ENCODE results near the gene PLD3. TPM values are rescaled to one million over a fixed set of nuclear protein-coding genes. Genes with fewer than 3 reads are reported as not detected.

The PLD3 gene, protein sequence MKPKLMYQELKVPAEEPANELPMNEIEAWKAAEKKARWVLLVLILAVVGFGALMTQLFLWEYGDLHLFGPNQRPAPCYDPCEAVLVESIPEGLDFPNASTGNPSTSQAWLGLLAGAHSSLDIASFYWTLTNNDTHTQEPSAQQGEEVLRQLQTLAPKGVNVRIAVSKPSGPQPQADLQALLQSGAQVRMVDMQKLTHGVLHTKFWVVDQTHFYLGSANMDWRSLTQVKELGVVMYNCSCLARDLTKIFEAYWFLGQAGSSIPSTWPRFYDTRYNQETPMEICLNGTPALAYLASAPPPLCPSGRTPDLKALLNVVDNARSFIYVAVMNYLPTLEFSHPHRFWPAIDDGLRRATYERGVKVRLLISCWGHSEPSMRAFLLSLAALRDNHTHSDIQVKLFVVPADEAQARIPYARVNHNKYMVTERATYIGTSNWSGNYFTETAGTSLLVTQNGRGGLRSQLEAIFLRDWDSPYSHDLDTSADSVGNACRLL
- 159 and 203 TPM in 2 replicates for total RNA-seq

DNA sequence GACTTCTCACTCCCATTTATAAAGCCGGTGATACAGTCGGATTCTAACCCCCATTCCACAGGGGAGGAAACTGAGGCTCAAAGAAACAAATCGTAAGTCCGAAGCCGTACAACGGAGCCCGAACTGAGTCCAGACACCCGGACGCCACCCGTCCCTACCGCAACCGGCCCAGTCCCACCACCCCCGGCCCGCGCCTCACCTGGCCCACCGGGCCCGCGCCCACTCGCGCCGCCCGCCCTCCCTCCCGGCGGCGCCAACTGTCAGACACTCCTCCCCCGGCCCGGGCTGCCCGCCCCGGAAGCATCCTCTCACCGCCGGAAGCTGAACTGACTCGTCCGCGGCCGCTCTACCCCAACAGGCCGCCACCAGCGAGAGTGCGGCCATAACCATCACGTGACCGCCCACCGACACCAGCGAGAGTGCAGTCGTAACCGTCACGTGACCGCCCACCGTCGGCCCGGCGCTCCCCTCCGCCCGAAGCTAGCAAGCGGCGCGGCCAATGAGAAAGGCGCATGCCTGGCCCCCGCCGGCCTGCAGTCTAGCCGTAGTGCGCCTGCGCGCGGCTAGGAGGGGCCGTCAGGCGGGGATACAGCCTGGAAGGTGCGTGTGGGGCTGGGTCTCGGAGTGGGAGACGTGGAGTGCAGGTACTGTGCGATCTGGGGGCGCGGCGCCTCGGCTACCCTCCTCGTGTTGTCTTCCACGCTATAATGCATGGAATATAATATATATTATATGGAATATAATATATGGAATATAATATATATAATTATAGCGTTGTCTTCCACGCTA lies at the start of gene PLD3, which contains the start of gene C19orf47:
TSS of gene PLD3 (plus strand) at position 571 of the 789 bp plus-strand sequence. CDS start 17,789 bp downstream, outside the sequence.
TSS of gene C19orf47 (minus strand) at position 273 of the 789 bp plus-strand sequence. CDS start 6,540 bp downstream, outside the sequence.

DNA sequence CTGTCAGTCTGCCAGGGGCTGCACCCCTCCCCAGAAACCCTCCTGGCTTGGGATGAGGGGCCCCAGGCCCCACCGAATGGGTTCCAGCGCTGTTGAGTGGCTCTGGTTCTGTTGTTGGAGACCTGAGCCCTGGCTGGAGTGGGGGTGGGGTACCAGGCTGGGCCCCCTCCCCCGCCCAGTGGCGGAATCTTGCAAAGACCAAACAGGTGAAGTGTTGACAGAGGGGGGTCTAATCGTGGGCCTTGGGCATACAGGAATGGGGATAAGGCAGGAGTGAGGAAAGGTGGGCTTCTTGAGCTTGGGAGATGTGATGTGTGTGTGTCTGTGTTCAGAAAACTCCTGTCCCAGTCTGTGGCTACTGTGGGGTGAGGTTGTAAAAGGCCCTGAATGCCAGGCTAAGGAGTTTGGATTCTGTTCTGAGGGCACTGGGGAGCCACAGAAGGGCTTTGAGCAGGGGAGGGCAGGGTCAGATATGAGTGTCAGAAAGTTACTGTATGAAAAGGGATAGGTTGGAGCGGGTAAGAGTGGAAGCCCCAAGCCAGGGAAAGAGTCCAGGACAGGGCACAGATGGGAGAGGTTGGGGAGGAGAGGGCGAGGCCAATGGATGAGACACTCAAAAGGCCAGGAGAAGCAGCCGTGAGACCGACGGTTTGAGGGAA lies 41.7 kb downstream of the PLD3 start, which contains the start of gene HIPK4:
TSS of gene HIPK4 (minus strand) at position 98 of the 659 bp plus-strand sequence. CDS start 279 bp downstream, outside the sequence.

DNA sequence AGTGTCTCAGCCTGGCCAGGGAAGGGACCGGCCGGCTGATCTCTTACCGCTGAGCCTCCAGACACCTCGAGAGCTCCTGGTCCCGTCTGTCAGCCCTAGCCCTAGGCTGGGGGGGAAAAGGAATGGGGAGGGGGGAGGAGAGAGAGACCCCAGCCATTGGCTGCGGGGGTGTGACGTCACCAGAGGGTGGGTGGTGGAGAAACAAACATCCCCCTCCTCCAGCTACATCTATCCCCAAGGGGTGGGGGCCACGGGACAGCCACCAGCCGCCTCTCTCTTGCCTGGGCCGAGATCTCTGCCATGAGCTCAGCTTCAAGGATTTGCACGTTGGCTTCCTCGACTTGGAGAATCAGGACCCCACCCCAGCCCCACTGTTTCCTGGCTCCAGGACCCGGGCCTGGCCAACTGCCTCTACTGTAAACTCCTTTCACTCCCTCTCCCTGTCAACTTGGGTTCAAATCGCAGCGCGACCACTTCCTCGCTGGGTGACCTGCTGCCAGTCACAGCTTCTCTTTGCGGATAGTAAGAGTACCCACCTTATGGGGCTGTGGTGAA lies 64.9 kb downstream of the PLD3 start, which contains the start of gene PRX:
TSS of gene PRX (minus strand) at position 88 of the 555 bp plus-strand sequence. CDS start 5,446 bp downstream, outside the sequence.

DNA sequence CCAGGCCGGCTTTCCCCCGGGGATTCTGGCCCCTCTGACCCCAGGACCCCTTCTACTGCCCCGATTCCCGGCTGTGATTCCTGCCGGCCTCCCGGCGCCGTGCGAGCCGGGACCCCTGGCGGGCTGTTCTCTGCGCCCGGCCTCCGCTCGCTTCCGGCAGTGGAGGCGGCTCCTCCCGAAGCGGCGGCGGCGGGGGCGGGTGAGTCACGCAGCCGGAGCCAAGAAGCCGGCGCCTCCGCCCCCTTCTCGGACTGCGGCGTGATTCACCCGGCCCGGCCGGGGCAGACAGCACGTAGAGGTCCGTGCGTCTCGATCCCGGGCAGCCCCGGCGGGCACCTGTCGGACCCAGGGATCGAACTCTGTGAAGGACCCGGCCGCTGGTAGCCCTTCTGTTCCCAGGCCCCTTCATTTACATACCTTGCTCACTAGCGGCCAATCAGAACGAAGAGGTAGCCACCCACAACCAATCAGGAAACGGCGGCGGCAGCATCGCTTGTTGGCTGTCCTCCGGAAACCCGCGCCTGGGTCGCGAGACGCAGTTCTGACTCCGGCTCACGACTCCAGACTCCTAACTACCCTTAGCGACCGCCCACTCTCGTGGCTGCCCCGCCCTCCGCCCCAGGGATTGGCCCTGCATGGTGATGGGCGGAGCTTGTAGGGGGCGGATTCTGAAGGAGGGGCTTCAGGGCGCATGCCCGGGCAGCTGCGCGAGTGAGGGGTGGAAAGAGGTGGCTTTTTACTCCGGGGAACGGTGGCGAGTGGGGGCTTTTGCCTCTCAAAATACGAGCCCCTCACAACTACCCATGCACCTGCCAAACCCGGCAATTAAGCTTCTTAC lies 77.2 kb downstream of the PLD3 start, which contains the start of gene SERTAD1:
TSS of gene SERTAD1 (minus strand) at position 543 of the 838 bp plus-strand sequence. CDS start 2,446 bp downstream, outside the sequence.

Other genes starting within 250 kb of the PLD3 start
- 5.8 and 7.3 TPM in 2 replicates for gene MAP3K10, start 157.3 kb upstream of the PLD3 start, total RNA-seq
- not detected in 2 replicates for gene TTC9B, start 130.3 kb upstream of the PLD3 start, total RNA-seq
- gene CCNP, start 122.0 kb upstream of the PLD3 start, total RNA-seq, result 0.06 and 0.13 TPM in 2 replicates
- gene AKT2, start 63.4 kb upstream of the PLD3 start, total RNA-seq, result 65.1 and 75.9 TPM in 2 replicates
- gene C19orf47, start 298 bp upstream of the PLD3 start, total RNA-seq, result 4.0 and 5.4 TPM in 2 replicates
- gene HIPK4, start 41.5 kb downstream of the PLD3 start, total RNA-seq, result 0.06 and 0.13 TPM in 2 replicates
- 0.92 and 1.2 TPM in 2 replicates for gene PRX, start 64.7 kb downstream of the PLD3 start, total RNA-seq
- 20.4 and 34.9 TPM in 2 replicates for gene SERTAD1, start 77.3 kb downstream of the PLD3 start, total RNA-seq
- 17.4 and 18.6 TPM in 2 replicates for gene SERTAD3, start 95.6 kb downstream of the PLD3 start, total RNA-seq
- gene BLVRB, start 117.0 kb downstream of the PLD3 start, total RNA-seq, result 127 and 149 TPM in 2 replicates
- 2.4 and 2.8 TPM in 2 replicates for gene SPTBN4, start 118.3 kb downstream of the PLD3 start, total RNA-seq
- 14.5 and 25.6 TPM in 2 replicates for gene SHKBP1, start 228.2 kb downstream of the PLD3 start, total RNA-seq

Data from aortic smooth muscle cell (primary cell).